Stimulated activated CD4-positive, alpha-beta T cell treated with anti-CD3 and anti-CD28 coated beads, Interleukin-4, amount 100 ng/mL, for 24 hours (primary cell): ENCODE data around the gene ADAMTS17.

Experiments used
- DNase-seq: peaks from one replicate; pipeline ENCODE4 v3.0.0-alpha.2; 2020

The ADAMTS17 gene

GRCh38 chr15:100007609-100008008 lies 334.2 kb downstream of the ADAMTS17 start:
- DNase-seq = no peak

DNA sequence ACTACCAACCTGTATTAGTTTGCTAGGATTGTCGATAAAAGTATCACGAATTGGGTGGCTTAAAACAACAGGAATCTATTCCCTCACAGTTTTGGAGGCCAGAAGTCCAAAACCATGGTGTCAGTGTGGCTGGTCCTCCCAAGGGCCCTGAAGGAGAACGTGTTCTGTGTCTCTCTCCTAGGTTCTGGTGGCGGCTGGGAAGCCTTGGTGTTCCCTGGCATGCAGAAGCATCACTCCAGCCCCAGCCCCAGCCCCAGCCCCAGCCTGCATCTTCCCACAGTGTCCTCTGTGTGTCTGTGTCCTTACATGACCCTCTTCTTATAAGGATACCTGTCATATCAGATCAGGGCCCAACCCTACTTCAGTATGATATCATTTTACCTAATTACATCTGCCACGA lies 336.1 kb downstream of the ADAMTS17 start:
- no peak for DNase-seq

DNA sequence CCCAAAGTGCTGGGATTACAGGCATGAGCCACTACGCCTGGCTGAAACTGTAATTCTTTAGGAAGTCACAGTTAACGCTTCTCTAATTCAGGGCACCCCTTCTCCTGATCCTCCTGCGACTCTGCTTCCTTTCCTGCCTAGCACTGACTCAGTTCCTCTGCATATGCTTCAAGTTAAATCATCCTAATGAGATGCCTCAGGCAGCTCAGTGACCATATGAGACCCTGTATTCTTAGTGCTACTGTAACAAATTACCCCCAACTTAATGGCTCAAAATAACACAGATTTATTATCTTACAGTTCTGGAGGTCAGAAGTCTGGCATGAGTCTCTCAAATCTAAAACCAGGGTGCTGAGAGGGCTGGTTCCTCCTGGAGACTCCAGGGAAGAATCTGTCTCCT lies 336.8 kb downstream of the ADAMTS17 start:
- DNase-seq = no peak

DNA sequence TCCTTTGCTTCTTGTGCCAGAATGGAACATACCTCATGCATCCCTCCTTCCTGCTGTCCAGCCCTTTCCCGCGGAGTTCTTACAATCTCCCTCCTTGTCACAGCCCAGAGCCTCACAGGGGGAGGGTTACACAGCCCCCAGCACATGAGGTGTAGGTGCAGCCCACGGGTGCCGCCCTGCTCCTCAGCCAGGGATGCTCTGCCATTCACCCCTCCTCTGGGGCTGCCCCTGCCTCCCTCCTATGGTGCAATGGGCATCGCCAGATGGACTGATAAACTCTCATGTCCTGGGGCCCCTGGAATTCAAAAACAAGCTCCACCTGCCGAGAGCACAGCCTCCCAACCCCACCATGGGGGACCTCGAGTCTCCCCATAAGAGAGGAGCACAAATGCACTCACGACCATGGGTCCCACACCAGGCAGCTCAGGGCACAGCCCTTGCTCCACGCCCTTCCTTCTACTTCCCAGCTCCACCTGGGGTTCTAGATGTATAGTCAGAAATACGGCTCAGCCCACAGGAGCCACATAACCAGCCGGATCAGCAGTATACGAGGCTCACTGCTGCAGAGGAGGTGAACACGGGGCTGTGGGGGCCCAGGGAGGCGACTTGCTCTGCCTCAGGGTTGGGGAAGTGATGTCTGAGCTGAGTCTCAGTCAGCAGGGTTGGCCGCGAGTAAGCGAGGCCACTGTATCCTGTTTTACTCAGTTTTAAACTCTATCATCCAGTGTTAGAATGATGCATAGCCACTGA lies 338.8 kb downstream of the ADAMTS17 start:
- DNase-seq = no peak

DNA sequence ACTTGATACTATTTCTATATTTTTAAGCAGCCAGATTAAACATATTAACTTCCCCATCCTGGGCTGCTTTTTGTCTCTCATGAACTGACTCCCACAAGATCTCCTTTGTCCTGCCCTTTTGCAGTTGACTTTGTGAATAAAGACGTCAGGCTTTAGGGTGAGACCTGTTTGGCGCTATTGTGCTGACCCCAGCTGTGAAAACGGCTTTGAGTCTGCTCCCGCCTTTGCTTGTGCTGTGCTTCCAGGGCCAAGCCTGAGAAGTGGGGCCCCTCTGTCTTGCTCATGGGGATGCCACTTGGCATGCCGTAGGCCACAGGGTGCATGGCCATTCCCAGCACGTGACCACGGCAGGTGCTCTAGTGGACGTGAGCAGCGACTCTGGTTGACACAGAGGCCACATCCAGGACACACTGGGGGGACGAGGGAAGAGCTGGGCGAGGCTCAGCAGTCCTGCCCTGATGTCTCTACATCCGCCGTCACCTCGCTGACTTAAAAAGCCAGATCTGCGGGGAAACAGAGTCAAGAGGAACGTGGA lies 339.6 kb downstream of the ADAMTS17 start:
- DNase-seq = no peak

DNA sequence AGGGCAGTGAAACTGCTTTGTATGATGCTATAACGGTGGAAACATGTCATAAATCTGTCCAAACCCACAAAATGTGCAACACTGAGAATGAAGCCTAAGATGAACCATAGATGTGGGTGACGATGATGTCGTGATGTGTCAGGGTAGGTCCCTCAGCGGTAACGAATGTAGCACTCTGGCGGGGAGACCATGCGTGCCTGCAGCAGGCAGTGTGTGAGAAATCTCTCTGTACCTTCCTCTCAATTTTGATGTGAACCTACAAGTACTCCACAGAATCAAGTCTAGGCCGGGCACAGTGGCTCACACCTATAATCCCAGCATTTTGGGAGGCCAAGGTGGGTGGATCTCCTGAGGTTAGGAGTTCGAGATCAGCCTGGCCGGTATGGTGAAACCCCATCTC lies 340.4 kb downstream of the ADAMTS17 start:
- peak; percentile 11 for DNase-seq

DNA sequence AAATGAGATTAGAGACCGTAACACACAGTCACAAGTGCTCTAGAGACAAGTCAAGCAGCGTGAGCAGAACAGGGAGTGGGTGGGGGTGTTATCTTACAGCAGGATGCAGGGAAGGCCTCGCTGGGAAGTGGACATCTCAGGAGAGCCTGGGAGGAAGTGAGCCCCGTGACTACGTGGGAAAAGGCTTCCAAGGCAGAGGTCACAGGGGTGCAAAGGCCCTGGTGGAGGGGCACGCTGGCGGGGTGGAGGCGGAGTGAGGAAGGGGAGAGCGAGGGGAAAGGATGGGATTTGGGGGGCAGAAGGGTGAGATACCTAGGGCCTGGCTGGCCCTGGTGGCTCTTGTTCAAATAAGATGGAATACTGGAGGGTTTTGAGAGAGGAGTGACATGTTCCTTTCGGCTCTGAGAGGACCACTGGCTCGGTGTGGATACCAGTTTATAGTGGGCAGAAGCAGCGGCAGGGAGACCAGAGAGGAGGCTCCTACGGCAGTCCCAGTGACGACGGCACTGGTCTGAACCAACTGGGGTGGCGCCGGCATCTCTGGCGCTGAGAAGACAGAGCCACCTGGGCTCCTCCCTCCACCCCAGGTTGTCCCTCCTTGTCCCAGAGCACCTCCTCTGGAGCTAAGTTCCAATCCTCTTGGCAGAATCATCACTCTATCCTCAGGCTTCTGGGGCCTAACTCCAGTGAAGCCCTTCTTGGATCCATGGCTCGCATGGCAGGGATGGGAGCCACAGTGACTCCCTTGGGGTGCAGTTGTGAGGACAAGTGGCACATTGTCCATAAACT lies 342.3 kb downstream of the ADAMTS17 start:
- no peak for DNase-seq

- DNase-seq = no peak
These were observed 343.1 kb downstream of the ADAMTS17 start for GRCh38 chr15:99998661-99999101.

- no peak for DNase-seq
These were observed 344.6 kb downstream of the ADAMTS17 start for GRCh38 chr15:99997112-99997651.

GRCh38 chr15:99996660-99997059 lies 345.1 kb downstream of the ADAMTS17 start:
- DNase-seq = no peak

DNA sequence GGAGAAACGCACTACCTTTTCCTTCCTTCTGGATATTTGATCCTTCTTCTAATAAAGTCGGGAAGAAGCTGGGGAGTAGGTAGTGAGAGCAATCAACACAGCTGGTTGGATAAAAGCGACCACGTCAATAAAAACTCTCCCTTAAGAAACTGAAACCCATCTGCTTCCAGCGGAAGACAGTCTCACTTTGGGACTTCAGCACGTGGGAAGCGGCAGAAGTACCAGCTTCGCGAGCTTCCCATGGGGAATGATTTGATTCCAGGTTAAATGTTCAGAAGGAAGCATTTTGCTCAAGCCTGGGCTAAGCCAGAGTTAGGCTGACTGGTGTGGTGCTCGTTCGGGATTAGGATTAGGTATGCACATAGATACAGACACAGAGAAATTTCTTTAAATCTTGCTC lies 346.2 kb downstream of the ADAMTS17 start:
- no peak for DNase-seq

DNA sequence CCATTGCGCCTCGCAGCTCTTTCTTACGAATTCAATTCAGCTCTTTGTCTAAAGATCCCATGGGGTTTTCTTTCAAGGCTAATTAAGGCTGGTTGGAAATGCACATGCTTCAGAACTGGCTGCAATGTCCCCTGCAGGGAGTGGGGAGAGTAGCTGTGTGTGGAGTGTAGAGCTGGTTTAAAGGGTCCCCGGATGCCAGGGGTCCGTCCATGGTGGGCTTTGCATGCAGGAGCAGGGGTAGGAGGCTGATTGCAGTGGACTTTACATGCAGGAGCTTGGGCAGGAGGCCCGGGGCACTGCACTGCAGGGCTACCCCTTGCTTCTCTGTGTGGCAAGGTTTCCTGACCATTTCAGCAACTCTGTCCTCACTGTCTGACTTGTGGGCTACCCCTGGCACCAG lies 346.9 kb downstream of the ADAMTS17 start:
- DNase-seq = no peak

- DNase-seq = no peak
These were observed 348.1 kb downstream of the ADAMTS17 start for GRCh38 chr15:99993681-99994131.

DNA sequence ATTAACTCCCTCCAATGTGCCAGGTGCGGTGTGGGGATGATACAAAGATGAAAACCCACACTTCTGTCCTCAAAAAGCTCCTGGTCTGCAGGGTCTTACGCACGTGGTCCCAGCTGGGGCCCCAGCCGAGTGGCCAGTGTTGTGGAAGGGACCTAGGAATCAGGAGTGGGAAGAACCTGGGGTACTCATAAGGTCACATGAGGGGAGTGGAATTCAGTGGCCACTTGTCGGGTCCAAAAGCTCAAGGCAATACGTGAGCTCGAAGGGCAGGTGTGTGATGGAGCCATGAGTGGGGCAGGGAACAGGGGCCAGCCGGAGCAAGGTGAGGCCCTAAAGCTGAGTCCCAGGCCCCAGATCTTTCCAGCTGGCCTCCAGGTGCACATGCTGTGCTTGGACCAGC lies 348.5 kb downstream of the ADAMTS17 start:
- no peak for DNase-seq

DNA sequence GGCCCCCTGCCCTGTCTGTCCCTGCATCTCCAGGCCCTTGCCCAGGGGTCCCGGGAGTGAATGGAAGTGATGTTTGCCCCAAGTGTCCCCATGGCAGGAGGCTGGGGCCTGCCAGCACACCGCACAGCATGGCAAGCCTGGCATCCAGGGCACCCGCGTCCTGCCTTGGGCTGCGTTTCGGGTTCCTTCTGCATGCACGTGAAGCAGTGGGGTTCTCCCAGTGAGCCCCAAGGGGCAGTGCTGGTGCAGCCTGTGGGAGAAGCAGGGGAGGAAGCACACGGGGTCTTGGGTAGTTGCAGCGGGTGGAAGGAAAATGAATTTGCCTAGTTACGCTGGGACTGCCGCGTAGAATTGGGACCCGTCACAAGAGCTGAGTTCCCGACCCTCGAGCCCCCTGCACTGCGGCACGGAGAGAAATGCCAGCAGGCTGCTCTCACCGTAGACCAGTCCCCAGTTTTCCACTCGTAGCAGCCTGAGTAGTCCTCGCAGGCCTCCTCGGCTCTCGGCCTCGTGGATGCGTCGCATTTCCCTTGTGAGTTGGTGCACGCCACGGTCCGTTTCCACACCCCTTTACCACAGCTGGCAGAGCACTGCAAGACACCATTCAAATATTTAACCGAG lies 349.1 kb downstream of the ADAMTS17 start:
- DNase-seq = no peak

DNA sequence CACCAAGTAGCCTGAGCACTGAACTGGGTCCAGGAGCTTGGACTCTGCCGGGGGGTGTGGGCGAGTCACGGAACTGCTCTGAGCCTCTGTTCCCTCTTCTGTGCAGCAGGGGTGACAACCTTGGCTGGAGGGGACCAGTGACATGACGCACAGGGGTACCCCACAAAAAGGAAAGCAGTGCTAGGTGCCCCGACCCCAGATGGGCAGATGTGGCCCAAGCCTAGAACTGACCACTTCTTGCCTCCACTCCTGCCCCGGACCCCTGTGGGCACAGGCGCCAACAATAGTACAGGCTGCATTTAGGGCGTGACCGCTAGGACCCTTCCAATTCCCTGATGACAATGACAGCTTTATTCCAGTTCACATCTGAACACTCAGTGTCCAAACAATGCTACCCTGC lies 352.7 kb downstream of the ADAMTS17 start:
- no peak for DNase-seq

DNA sequence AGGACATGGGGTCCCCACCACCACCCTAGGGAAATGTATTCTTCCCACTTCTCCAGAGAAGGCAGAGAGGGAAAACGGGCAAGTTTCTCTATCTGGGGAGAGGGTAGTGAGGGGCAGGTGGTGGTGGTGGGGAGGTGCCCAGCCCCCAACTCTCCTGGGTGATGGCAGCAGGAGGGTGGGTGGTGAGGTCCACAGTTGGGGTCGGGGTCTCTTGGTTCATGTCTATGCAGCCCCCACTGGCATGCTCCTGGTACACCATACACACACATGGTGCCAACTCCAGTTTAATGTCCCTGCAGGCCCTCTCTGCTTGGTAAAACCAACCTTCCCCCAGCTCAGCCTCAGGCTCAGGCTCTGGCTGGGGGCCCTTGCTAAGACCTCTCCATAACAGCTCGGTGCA lies 354.1 kb downstream of the ADAMTS17 start:
- no peak for DNase-seq

- DNase-seq = no peak
These were observed 354.7 kb downstream of the ADAMTS17 start for GRCh38 chr15:99987119-99987506.

GRCh38 chr15:99986297-99987118 lies 355.3 kb downstream of the ADAMTS17 start:
- no peak for DNase-seq

DNA sequence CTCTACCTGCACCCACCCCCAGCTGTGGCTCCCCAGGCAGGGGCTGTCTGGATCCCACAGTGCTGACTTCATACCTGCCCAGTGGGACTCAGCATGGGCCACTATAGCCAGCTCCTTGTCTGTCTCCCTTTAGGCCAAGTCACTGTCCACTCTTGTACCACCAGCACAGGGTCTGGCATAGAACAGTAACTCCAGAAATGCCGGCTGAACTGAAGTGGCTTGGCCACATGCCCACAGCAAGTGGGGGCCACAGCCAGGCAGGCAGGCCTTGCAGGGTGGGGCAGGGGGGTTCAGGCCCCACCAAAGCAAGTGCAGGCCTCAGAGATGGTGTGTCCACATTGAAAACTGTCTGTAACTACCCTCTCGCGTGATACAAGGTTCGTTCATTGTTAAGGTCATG lies 355.9 kb downstream of the ADAMTS17 start:
- no peak for DNase-seq

DNA sequence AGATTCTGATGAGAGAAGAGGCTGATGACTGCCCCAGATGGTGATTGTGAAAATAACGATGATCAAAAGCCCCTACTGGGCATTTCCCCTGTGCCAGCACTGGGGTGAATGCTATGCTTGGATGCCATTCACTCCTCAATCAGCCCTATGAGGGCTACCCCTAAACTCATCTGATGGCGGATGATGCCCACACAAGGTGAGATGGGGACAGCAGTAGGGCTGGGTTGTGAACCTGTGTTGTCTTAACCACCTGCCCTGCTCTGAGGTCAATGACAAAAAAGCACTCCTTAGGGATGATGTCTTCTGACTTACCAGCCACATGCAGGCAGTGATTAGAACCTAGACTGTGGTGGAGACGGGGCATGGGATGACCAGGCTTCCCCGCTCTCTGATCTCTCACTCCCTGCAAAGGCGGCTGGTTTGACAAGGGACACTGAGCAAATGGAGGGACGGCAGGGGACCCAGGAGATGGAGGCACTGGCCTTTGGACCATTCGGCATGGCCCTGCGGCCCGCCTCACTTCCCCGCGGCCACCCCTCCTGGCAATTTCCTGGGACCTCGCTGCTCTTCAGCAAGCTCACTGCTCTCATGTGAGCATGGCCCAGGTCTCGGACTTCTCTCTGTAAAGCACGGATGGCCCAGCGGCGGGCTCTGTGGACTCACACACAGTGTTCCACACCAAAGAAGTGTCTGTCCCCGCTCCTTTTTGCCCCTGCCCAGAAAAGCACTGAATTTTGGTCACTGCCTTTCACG lies 357.1 kb downstream of the ADAMTS17 start:
- no peak for DNase-seq

- no peak for DNase-seq
These were observed 357.9 kb downstream of the ADAMTS17 start for GRCh38 chr15:99983886-99984286.
